ENCODE measurements around the gene DMRTB1. TPM values are rescaled to one million over a fixed set of nuclear protein-coding genes. Genes with fewer than 3 reads are reported as not detected.

The DMRTB1 gene
- total RNA-seq, 1 donor from 2014 or later: not detected

- DNase-seq (ENCODE audit: low spot score in 2 of 2): peak in 1 of 2 donors; percentile 53
- H3K4me1 ChIP-seq: no peaks in the 10 kb centered on the region
- H3K4me3 ChIP-seq: no peak overlapping the region
- H3K27me3 ChIP-seq: no peaks in the 10 kb centered on the region
- no peaks in the 10 kb centered on the region for H3K9me3 ChIP-seq
- TF ChIP-seq CTCF (IDR thresholded peaks at IDR 0.05): no peak
- no peak overlapping the region for H3K27ac ChIP-seq
- no peaks in the 10 kb centered on the region for H3K36me3 ChIP-seq
- intact Hi-C loops (cut with DNase I): no loop called here
Observed at GRCh38 chr1:53475664-53476063, 16.5 kb downstream of the DMRTB1 start.

- H3K4me1 ChIP-seq: no peaks in the 10 kb centered on the region
- no peak overlapping the region for H3K27ac ChIP-seq
- TF ChIP-seq CTCF (IDR thresholded peaks at IDR 0.05): no peak
- no peak overlapping the region for H3K4me3 ChIP-seq
- no peaks in the 10 kb centered on the region for H3K27me3 ChIP-seq
- intact Hi-C loops (cut with DNase I): no loop called here
- no peak for DNase-seq (ENCODE audit: low spot score in 2 of 2)
- H3K36me3 ChIP-seq: no peaks in the 10 kb centered on the region
- H3K9me3 ChIP-seq: no peaks in the 10 kb centered on the region
Observed at GRCh38 chr1:53476579-53476978, 17.4 kb downstream of the DMRTB1 start.

GRCh38 chr1:53477651-53478501 is 18.7 kb downstream of the DMRTB1 start:
- no peaks in the 10 kb centered on the region for H3K9me3 ChIP-seq
- H3K4me1 ChIP-seq: no peaks in the 10 kb centered on the region
- intact Hi-C loops (cut with DNase I): no loop called here
- H3K36me3 ChIP-seq: no peaks in the 10 kb centered on the region
- H3K27me3 ChIP-seq: no peaks in the 10 kb centered on the region
- no peak for TF ChIP-seq CTCF (IDR thresholded peaks at IDR 0.05)
- H3K4me3 ChIP-seq: no peak overlapping the region
- H3K27ac ChIP-seq: no peak overlapping the region
- no peak for DNase-seq (ENCODE audit: low spot score in 2 of 2)

GRCh38 chr1:53478502-53478818 is 19.3 kb downstream of the DMRTB1 start:
- no peak for TF ChIP-seq CTCF (IDR thresholded peaks at IDR 0.05)
- DNase-seq (ENCODE audit: low spot score in 2 of 2): no peak

GRCh38 chr1:53480678-53481077 is 21.5 kb downstream of the DMRTB1 start:
- no peaks in the 10 kb centered on the region for H3K4me1 ChIP-seq
- no peak overlapping the region for H3K27ac ChIP-seq
- H3K9me3 ChIP-seq: no peaks in the 10 kb centered on the region
- no peak for TF ChIP-seq CTCF (IDR thresholded peaks at IDR 0.05)
- no peaks in the 10 kb centered on the region for H3K27me3 ChIP-seq
- no peak overlapping the region for H3K4me3 ChIP-seq
- intact Hi-C loops (cut with DNase I): loop anchor here (10.0 kb wide), 1 partner anchor 114 kb away; no protein-coding TSS in a partner anchor
- H3K36me3 ChIP-seq: no peaks in the 10 kb centered on the region
- no peak for DNase-seq (ENCODE audit: low spot score in 2 of 2)

More at GRCh38 chr1:53478502-53478818, 19.3 kb downstream of the DMRTB1 start:
- no peaks in the 10 kb centered on the region for H3K4me1 ChIP-seq
- H3K27ac ChIP-seq: no peak overlapping the region
- no peaks in the 10 kb centered on the region for H3K27me3 ChIP-seq
- H3K4me3 ChIP-seq: no peak overlapping the region
- intact Hi-C loops (cut with DNase I): no loop called here
- no peaks in the 10 kb centered on the region for H3K9me3 ChIP-seq
- no peaks in the 10 kb centered on the region for H3K36me3 ChIP-seq

Measured in ascending aorta (tissue), 2 donors.